Heart left ventricle (tissue), 16 donors: ENCODE data around the gene RAI1. TPM values are rescaled to one million over a fixed set of nuclear protein-coding genes. Genes with fewer than 3 reads are reported as not detected.

Source experiments
- ATAC-seq, 4 donors: fragments of 200-7000 bp; cut with Tn5 transposase; one replicate each; pipeline ENCODE4 v1.9.1; 2020 to 2022; ENCODE audit warnings: moderate library complexity in 4 of 4, mild to moderate bottlenecking in 3 of 4, moderate number of reproducible peaks in 1 of 4
- DNase-seq, 5 donors: peaks; one replicate each; pipeline ENCODE4 v3.0.0-alpha.2; 2020
- H3K27ac ChIP-seq, 12 donors: fragments of 200-600 bp; sonication (generic) in 4 of 12; one replicate each; pipeline versions ENCODE4 v1.5.0 to v1.8.0; 2016 to 2022; ENCODE audit warnings: mild to moderate bottlenecking in 2 of 12
- H3K27me3 ChIP-seq, 9 donors: fragments of 200-600 bp; sonication (generic) in 2 of 9; one replicate each; pipeline versions ENCODE4 v1.5.1 to v1.8.0; 2016 to 2022; ENCODE audit warnings: mild to moderate bottlenecking in 3 of 9
- H3K36me3 ChIP-seq, 9 donors: fragments of 200-600 bp; sonication (generic) in 2 of 9; one replicate each; pipeline versions ENCODE4 v1.5.0 to v1.8.0; 2018 to 2022; ENCODE audit warnings: mild to moderate bottlenecking in 2 of 9
- H3K4me1 ChIP-seq, 12 donors: fragments of 200-600 bp; sonication (generic) in 4 of 12; one replicate each; pipeline versions ENCODE4 v1.5.0 to v1.8.0; 2016 to 2022; ENCODE audit warnings: mild to moderate bottlenecking in 3 of 12
- H3K4me3 ChIP-seq, 12 donors: fragments of 200-600 bp; sonication (generic) in 4 of 12; one replicate each; pipeline versions ENCODE4 v1.5.0 to v1.8.0; 2017 to 2022; ENCODE audit warnings: mild to moderate bottlenecking in 9 of 12, moderate library complexity in 4 of 12
- H3K9me3 ChIP-seq, 12 donors: fragments of 200-600 bp; sonication (generic) in 4 of 12; one replicate each; pipeline versions ENCODE4 v1.5.0 to v1.8.0; 2016 to 2022; ENCODE audit warnings: mild to moderate bottlenecking in 1 of 12
- CTCF ChIP-seq, 12 donors: fragments of 200-600 bp; sonication (generic) in 4 of 12; IDR thresholded peaks; one replicate each; pipeline versions ENCODE4 v1.5.0 to v1.8.0; 2018 to 2022; ENCODE audit warnings: antibody characterized with exemption in 12 of 12, mild to moderate bottlenecking in 5 of 12
- POLR2A ChIP-seq, 2 donors: fragments of 450-650 bp; IDR thresholded peaks; one replicate each; pipeline ENCODE4 v1.6.1; 2017; ENCODE audit warnings: antibody characterized with exemption in 2 of 2, mild to moderate bottlenecking in 2 of 2, moderate library complexity in 2 of 2
- WGBS, 4 donors: extraction: QIAGEN DNeasy Blood & Tissue Kit in 2 of 4; methylation state at CpG; one replicate each; pipeline versions ENCODE4 v1.1.5 to v1.1.7; 2013 to 2018; 5-methylcytosine and 5-hydroxymethylcytosine counted together
- intact Hi-C, 10 donors: fragments of 100-400 bp; cut with DNase I; formaldehyde crosslinking; loops; one replicate each; pipeline versions ENCODE4 v1.11.1 to v1.14.2; 2022
- polyA plus RNA-seq, 2 donors: library from polyadenylated mRNA; stranded (reverse); fragments of 200-250 nt; gene quantifications; one replicate each; pipeline ENCODE4 v1.2.3, GENCODE V29; 2013
- total RNA-seq, 9 donors: library from RNA; depleted of rRNA in 2 of 9; stranded (reverse); fragments of >200 nt in 2 of 9; fragmentation: NEBNext Ultra II Directional in 3 of 9; extraction: Animal tissue kit (Norgen Biotek cat#: 25700) in 3 of 9; gene quantifications; one replicate each; pipeline versions ENCODE4 v1.1.0 to v1.2.4, GENCODE V29; 2016 to 2023
- donor health status: ischemic (EF 13 %, LVEDD 7.1; RV severe dilation, severe dysfunction).
- donor health status: healthy with polysubstance abuse.
- donor health status: DM: no; HTN: yes; CAD: no.
- donor health status: DM: no; HTN: no; CAD: no.
- donor health status: ischemic (EF 25% LVEDD 6.9; RV normal size, moderate dysfunction).
- donor health status: ischemic (EF 25% LVEDD 5.7; RV mildly dilated, moderate dysfunction).
- donor health status: healthy.
- donor health status: DM: yes; HTN: yes; CAD: no.
- donor health status: ischemic (EF 35%, LVEDD 5.7; RV mildly dilated, moderate dysfunction).
- donor health status: nonischemic (EF 11% LVEDD 7.7; RV severe dilation, severe dysfunction).
- donor health status: DM: yes; HTN: yes; CAD: no.
- donor health status: PGD.
- donor health status: ischemic (EF 29% LVEDD 5.4; RV normal size, mild dysfunction).
- donor health status: nonischemic (EF 23%, LVEDD 6.1; RV moderate dilation, normal function).

RAI1 gene
- total and polyA plus RNA-seq, 11 donors, result 15.1 to 37.2 (median 20.8) TPM

- H3K4me1 ChIP-seq, result peaks cover 7 to 90% (median 67%) of the 10 kb centered on the region in 12 donors
Observed at GRCh38 chr17:17782523-17783115, 101.4 kb downstream of the RAI1 start.

GRCh38 chr17:17783116-17783824 is 102.0 kb downstream of the RAI1 start:
- H3K36me3 ChIP-seq, result no peaks in the 10 kb centered on the region
- peaks cover 0 to 15% (median 0%) of the 10 kb centered on the region in 9 donors for H3K27me3 ChIP-seq
- no peaks in the 10 kb centered on the region for H3K9me3 ChIP-seq
- H3K4me1 ChIP-seq, result peaks cover 7 to 84% (median 61%) of the 10 kb centered on the region in 12 donors
- TF ChIP-seq CTCF (IDR thresholded peaks at IDR 0.05) (peak in 4 of 12 donors; percentile 22 to 52 (median 42)), POLR2A (IDR thresholded peaks at IDR 0.05) (no peak)
- ATAC-seq, result peak in 3 of 4 donors; percentile 23 to 55 (median 53)
- DNase-seq, result peak; percentile 82 to 91 (median 86)
- 0 to 2% (median 1%) methylated on average over 24 to 75 of the region's 75 CpGs for WGBS, 4 donors
- H3K27ac ChIP-seq, result peak overlapping the region; percentile 80 to 98 (median 92)
- intact Hi-C loops, result loop anchor here in 6 of 10 donors (2.0 to 10.0 kb wide), 8 partner anchors 30 to 102 kb away; partner anchors contain the start of gene RAI1 (in 4 of the 6)
- H3K4me3 ChIP-seq, result peak overlapping the region; percentile 40 to 73 (median 62)

More at GRCh38 chr17:17782523-17783115, 101.4 kb downstream of the RAI1 start:
- no peak for TF ChIP-seq POLR2A (IDR thresholded peaks at IDR 0.05)
- TF ChIP-seq CTCF (IDR thresholded peaks at IDR 0.05), result no peak
- peak overlapping the region; percentile 40 to 73 (median 62) for H3K4me3 ChIP-seq
- intact Hi-C loops, result loop anchor here in 6 of 10 donors (2.0 to 10.0 kb wide), 8 partner anchors 30 to 102 kb away; partner anchors contain the start of gene RAI1 (in 4 of the 6)
- no peaks in the 10 kb centered on the region for H3K36me3 ChIP-seq
- H3K27ac ChIP-seq, result peak overlapping the region; percentile 80 to 98 (median 92)
- H3K27me3 ChIP-seq, result peaks cover 0 to 15% (median 0%) of the 10 kb centered on the region in 9 donors
- DNase-seq, result peak in 3 of 5 donors; percentile 42 to 61 (median 45)
- WGBS, 4 donors, result 0 to 1% (median 1%) methylated on average over 1 to 56 of the region's 57 CpGs
- H3K9me3 ChIP-seq, result no peaks in the 10 kb centered on the region
- ATAC-seq, result peak in 2 of 4 donors; percentile 7 to 10

GRCh38 chr17:17783825-17784656 is 102.8 kb downstream of the RAI1 start:
- 3 to 10% (median 6%) methylated on average over 35 to 37 of the region's 37 CpGs for WGBS, 4 donors
- Histone ChIP-seq H3K27ac (peak overlapping the region; percentile 80 to 98 (median 92)), H3K4me3 (peak overlapping the region; percentile 40 to 73 (median 62)), H3K36me3 (no peaks in the 10 kb centered on the region), H3K27me3 (peaks cover 0 to 15% (median 0%) of the 10 kb centered on the region in 9 donors), H3K4me1 (peaks cover 7 to 76% (median 53%) of the 10 kb centered on the region in 12 donors), H3K9me3 (no peaks in the 10 kb centered on the region)
- ATAC-seq, result peak in 3 of 4 donors; percentile 3 to 38 (median 6)
- TF ChIP-seq CTCF (IDR thresholded peaks at IDR 0.05), result no peak
- no peak for TF ChIP-seq POLR2A (IDR thresholded peaks at IDR 0.05)
- peak; percentile 66 to 82 (median 72) for DNase-seq
- intact Hi-C loops, result loop anchor here in 6 of 10 donors (2.0 to 10.0 kb wide), 8 partner anchors 31 to 103 kb away; partner anchors contain the start of gene RAI1 (in 4 of the 6)
